ENCODE results near the gene SPTB.

The SPTB gene

GRCh38 chr14:64861916-64862315 is 17.8 kb downstream of the SPTB start:
- no peak overlapping the region for H3K4me3 ChIP-seq (ENCODE audit: low read depth, low read length)
- no peaks in the 10 kb centered on the region for H3K36me3 ChIP-seq (ENCODE audit: control insufficient read depth in 2 of 2, insufficient read depth in 1 of 2, low read length in 2 of 2)
- ChIA-PET POLR2A (no interaction called here), CTCF (interaction anchor here (0.6 to 1.1 kb wide), 2 partner anchors 22 to 36 kb away, joined by 4 to 5 read pairs; no protein-coding TSS in a partner anchor)
- TF ChIP-seq ZNF148 (tag by site-specific recombination; IDR thresholded peaks at IDR 0.05; ENCODE audit: borderline replicate concordance) (no peak), ZNF404 (tag by site-specific recombination; IDR thresholded peaks at IDR 0.05) (no peak), ZNF10 (tag by site-specific recombination; IDR thresholded peaks at IDR 0.05) (no peak)
- no peaks in the 10 kb centered on the region for H3K9me3 ChIP-seq (ENCODE audit: control insufficient read depth, insufficient read depth, low read depth, low read length)
- no peak overlapping the region for H3K27ac ChIP-seq (ENCODE audit: extremely low read depth, low read depth, low read length)
- H3K4me1 ChIP-seq (ENCODE audit: control insufficient read depth, insufficient read depth, low read length), result no peaks in the 10 kb centered on the region

- H3K9me3 ChIP-seq (ENCODE audit: control insufficient read depth, insufficient read depth, low read depth, low read length), result no peaks in the 10 kb centered on the region
- CTCF ChIA-PET, result no interaction called here
- POLR2A ChIA-PET, result no interaction called here
- TF ChIP-seq ZNF148 (tag by site-specific recombination; IDR thresholded peaks at IDR 0.05; ENCODE audit: borderline replicate concordance) (no peak), ZNF544 (tag by site-specific recombination; IDR thresholded peaks at IDR 0.05) (no peak), ZNF626 (tag by site-specific recombination; IDR thresholded peaks at IDR 0.05) (no peak), GLI4 (tag by site-specific recombination; IDR thresholded peaks at IDR 0.05) (no peak), ZNF37A (tag by site-specific recombination; IDR thresholded peaks at IDR 0.05) (no peak), MYNN (tag by site-specific recombination; IDR thresholded peaks at IDR 0.05; ENCODE audit: borderline replicate concordance) (no peak), ZNF561 (tag by site-specific recombination; IDR thresholded peaks at IDR 0.05; ENCODE audit: borderline replicate concordance) (no peak), ZNF19 (tag by site-specific recombination; IDR thresholded peaks at IDR 0.05; ENCODE audit: low read depth) (no peak), ZNF266 (tag by site-specific recombination; IDR thresholded peaks at IDR 0.05; ENCODE audit: low read depth) (no peak), ZNF549 (tag by site-specific recombination; IDR thresholded peaks at IDR 0.05) (no peak), BCL6B (tag by site-specific recombination; IDR thresholded peaks at IDR 0.05) (no peak), OVOL3 (tag by site-specific recombination; IDR thresholded peaks at IDR 0.05) (no peak), ZBTB8A (tag by site-specific recombination; IDR thresholded peaks at IDR 0.05) (no peak), ZSCAN23 (tag by site-specific recombination; IDR thresholded peaks at IDR 0.05) (no peak), ZNF23 (tag by site-specific recombination; IDR thresholded peaks at IDR 0.05; ENCODE audit: borderline replicate concordance) (no peak)
- TF ChIP-seq, protein P1, sequence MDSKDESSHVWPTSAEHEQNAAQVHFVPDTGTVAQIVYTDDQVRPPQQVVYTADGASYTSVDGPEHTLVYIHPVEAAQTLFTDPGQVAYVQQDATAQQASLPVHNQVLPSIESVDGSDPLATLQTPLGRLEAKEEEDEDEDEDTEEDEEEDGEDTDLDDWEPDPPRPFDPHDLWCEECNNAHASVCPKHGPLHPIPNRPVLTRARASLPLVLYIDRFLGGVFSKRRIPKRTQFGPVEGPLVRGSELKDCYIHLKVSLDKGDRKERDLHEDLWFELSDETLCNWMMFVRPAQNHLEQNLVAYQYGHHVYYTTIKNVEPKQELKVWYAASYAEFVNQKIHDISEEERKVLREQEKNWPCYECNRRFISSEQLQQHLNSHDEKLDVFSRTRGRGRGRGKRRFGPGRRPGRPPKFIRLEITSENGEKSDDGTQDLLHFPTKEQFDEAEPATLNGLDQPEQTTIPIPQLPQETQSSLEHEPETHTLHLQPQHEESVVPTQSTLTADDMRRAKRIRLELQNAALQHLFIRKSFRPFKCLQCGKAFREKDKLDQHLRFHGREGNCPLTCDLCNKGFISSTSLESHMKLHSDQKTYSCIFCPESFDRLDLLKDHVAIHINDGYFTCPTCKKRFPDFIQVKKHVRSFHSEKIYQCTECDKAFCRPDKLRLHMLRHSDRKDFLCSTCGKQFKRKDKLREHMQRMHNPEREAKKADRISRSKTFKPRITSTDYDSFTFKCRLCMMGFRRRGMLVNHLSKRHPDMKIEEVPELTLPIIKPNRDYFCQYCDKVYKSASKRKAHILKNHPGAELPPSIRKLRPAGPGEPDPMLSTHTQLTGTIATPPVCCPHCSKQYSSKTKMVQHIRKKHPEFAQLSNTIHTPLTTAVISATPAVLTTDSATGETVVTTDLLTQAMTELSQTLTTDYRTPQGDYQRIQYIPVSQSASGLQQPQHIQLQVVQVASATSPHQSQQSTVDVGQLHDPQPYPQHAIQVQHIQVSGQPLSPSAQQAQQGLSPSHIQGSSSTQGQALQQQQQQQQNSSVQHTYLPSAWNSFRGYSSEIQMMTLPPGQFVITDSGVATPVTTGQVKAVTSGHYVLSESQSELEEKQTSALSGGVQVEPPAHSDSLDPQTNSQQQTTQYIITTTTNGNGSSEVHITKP (tag by site-specific recombination; IDR thresholded peaks at IDR 0.05), result no peak
- H3K27ac ChIP-seq (ENCODE audit: extremely low read depth, low read depth, low read length), result no peak overlapping the region
- no peaks in the 10 kb centered on the region for H3K4me1 ChIP-seq (ENCODE audit: control insufficient read depth, insufficient read depth, low read length)
- no peak overlapping the region for H3K4me3 ChIP-seq (ENCODE audit: low read depth, low read length)
- H3K36me3 ChIP-seq (ENCODE audit: control insufficient read depth in 2 of 2, insufficient read depth in 1 of 2, low read length in 2 of 2), result no peaks in the 10 kb centered on the region
These were observed 19.7 kb downstream of the SPTB start for GRCh38 chr14:64860039-64860438.

All from HEK293 (cell line).